HFFc6 (cell line): ENCODE data around the gene PRG3. TPM values are rescaled to one million over a fixed set of nuclear protein-coding genes. Genes with fewer than 3 reads are reported as not detected.

Source experiments
- DNase-seq: peaks from one replicate; pipeline ENCODE4 v3.0.0-alpha.2; 2018
- H3K27ac Mint-ChIP-seq: 2 replicates; pipeline ENCODE4 v1.8.0; 2020; ENCODE audit warnings: mild to moderate bottlenecking, mixed read lengths
- H3K27me3 Mint-ChIP-seq: 2 replicates; pipeline ENCODE4 v1.8.0; 2021; ENCODE audit warnings: mild to moderate bottlenecking, moderate library complexity, mixed read lengths; ENCODE audit not compliant: insufficient read depth
- H3K36me3 Mint-ChIP-seq: 2 replicates; pipeline ENCODE4 v1.8.0; 2021; ENCODE audit warnings: low read depth, mixed read lengths
- H3K4me1 Mint-ChIP-seq: 2 replicates; pipeline ENCODE4 v1.8.0; 2020; ENCODE audit warnings: low read depth, mixed read lengths
- H3K4me3 Mint-ChIP-seq: 2 replicates; pipeline ENCODE4 v1.8.0; 2020; ENCODE audit warnings: mild to moderate bottlenecking, moderate library complexity, mixed read lengths
- H3K9me3 Mint-ChIP-seq: 2 replicates; pipeline ENCODE4 v1.8.0; 2020; ENCODE audit warnings: mild to moderate bottlenecking, mixed read lengths
- CTCF ChIP-seq: fragments of 200-600 bp; sonication (generic); IDR thresholded peaks from 2 replicates; pipeline ENCODE4 v1.5.0; 2021; ENCODE audit warnings: antibody characterized with exemption, mild to moderate bottlenecking
- total RNA-seq, 6 experiments: library from RNA; stranded (reverse); fragmentation: NEBNext Ultra II Directional; extraction: Animal tissue kit (Norgen Biotek cat#: 25700); gene quantifications; 2 replicates in 1 of 6; 3 replicates in 5 of 6; pipeline ENCODE4 v1.2.3, GENCODE V29; 2021

Gene PRG3
- total RNA-seq, 6 experiments from 2014 or later = not detected

- Mint-ChIP-seq H3K27me3 (peaks cover 15% of the 10 kb centered on the region; the same call in 1 of the 2 replicates), H3K4me1 (peaks cover 26% of the 10 kb centered on the region), H3K27ac (no peak overlapping the region), H3K4me3 (no peak overlapping the region), H3K36me3 (peaks cover 8% of the 10 kb centered on the region; the same call in 1 of the 2 replicates), H3K9me3 (no peaks in the 10 kb centered on the region)
- DNase-seq = no peak
- no peak for TF ChIP-seq CTCF
Measured at GRCh38 chr11:57421805-57422204, 40.9 kb upstream of the PRG3 start.

GRCh38 chr11:57421066-57421465 is 40.1 kb upstream of the PRG3 start:
- no peak overlapping the region for H3K4me3 Mint-ChIP-seq
- no peak for DNase-seq
- H3K27ac Mint-ChIP-seq = no peak overlapping the region
- TF ChIP-seq CTCF = no peak
- H3K4me1 Mint-ChIP-seq = peaks cover 19% of the 10 kb centered on the region
- peaks cover 8% of the 10 kb centered on the region; the same call in 1 of the 2 replicates for H3K36me3 Mint-ChIP-seq
- peaks cover 15% of the 10 kb centered on the region; the same call in 1 of the 2 replicates for H3K27me3 Mint-ChIP-seq
- no peaks in the 10 kb centered on the region for H3K9me3 Mint-ChIP-seq

- H3K4me1 Mint-ChIP-seq = peaks cover under 1% of the 10 kb centered on the region
- TF ChIP-seq CTCF = no peak
- H3K4me3 Mint-ChIP-seq = no peak overlapping the region
- no peak for DNase-seq
- H3K9me3 Mint-ChIP-seq = no peaks in the 10 kb centered on the region
- peaks cover 8% of the 10 kb centered on the region; the same call in 1 of the 2 replicates for H3K36me3 Mint-ChIP-seq
- H3K27me3 Mint-ChIP-seq = peaks cover 15% of the 10 kb centered on the region
- H3K27ac Mint-ChIP-seq = no peak overlapping the region
Measured at GRCh38 chr11:57419146-57419545, 38.2 kb upstream of the PRG3 start.

GRCh38 chr11:57418131-57418530 is 37.2 kb upstream of the PRG3 start:
- Mint-ChIP-seq H3K9me3 (no peaks in the 10 kb centered on the region), H3K27me3 (peaks cover 15% of the 10 kb centered on the region)

GRCh38 chr11:57417056-57417455 is 36.1 kb upstream of the PRG3 start:
- Mint-ChIP-seq H3K4me1 (no peaks in the 10 kb centered on the region), H3K4me3 (no peak overlapping the region), H3K9me3 (no peaks in the 10 kb centered on the region), H3K27ac (no peak overlapping the region), H3K27me3 (peaks cover 11% of the 10 kb centered on the region), H3K36me3 (peaks cover 8% of the 10 kb centered on the region; the same call in 1 of the 2 replicates)
- DNase-seq = no peak
- TF ChIP-seq CTCF = no peak

More at GRCh38 chr11:57418131-57418530, 37.2 kb upstream of the PRG3 start:
- TF ChIP-seq CTCF = no peak
- H3K4me1 Mint-ChIP-seq = no peaks in the 10 kb centered on the region
- H3K36me3 Mint-ChIP-seq = peaks cover 8% of the 10 kb centered on the region; the same call in 1 of the 2 replicates
- no peak overlapping the region for H3K4me3 Mint-ChIP-seq
- no peak for DNase-seq
- no peak overlapping the region for H3K27ac Mint-ChIP-seq

GRCh38 chr11:57416436-57416835 is 35.5 kb upstream of the PRG3 start:
- H3K27ac Mint-ChIP-seq = no peak overlapping the region
- H3K4me3 Mint-ChIP-seq = no peak overlapping the region
- H3K9me3 Mint-ChIP-seq = no peaks in the 10 kb centered on the region
- DNase-seq = no peak
- TF ChIP-seq CTCF = no peak
- no peaks in the 10 kb centered on the region for H3K4me1 Mint-ChIP-seq
- H3K36me3 Mint-ChIP-seq = peaks cover 8% of the 10 kb centered on the region; the same call in 1 of the 2 replicates
- H3K27me3 Mint-ChIP-seq = peaks cover 11% of the 10 kb centered on the region
